Left lobe of liver (tissue), 2 donors: ENCODE data around the gene NOS1AP. TPM values are rescaled to one million over a fixed set of nuclear protein-coding genes. Genes with fewer than 3 reads are reported as not detected.

Experiments
- ATAC-seq: fragments of 200-7000 bp; cut with Tn5 transposase; one replicate; pipeline ENCODE4 v1.9.1; 2020; ENCODE audit warnings: mild to moderate bottlenecking, moderate library complexity
- DNase-seq: peaks from one replicate; pipeline ENCODE4 v3.0.0-alpha.2; 2020; ENCODE audit warnings: low spot score
- total RNA-seq: library from RNA; stranded (reverse); gene quantifications from one replicate; pipeline ENCODE4 v1.2.1, GENCODE V29; 2021
- donor health status: DM: no; HTN: no; CAD: no; lungs with moderate emphysema.
- donor health status: DM: no; HTN: yes; CAD: no.

Gene NOS1AP
- total RNA-seq, 1 donor from 2014 or later: 17.4 TPM

DNA sequence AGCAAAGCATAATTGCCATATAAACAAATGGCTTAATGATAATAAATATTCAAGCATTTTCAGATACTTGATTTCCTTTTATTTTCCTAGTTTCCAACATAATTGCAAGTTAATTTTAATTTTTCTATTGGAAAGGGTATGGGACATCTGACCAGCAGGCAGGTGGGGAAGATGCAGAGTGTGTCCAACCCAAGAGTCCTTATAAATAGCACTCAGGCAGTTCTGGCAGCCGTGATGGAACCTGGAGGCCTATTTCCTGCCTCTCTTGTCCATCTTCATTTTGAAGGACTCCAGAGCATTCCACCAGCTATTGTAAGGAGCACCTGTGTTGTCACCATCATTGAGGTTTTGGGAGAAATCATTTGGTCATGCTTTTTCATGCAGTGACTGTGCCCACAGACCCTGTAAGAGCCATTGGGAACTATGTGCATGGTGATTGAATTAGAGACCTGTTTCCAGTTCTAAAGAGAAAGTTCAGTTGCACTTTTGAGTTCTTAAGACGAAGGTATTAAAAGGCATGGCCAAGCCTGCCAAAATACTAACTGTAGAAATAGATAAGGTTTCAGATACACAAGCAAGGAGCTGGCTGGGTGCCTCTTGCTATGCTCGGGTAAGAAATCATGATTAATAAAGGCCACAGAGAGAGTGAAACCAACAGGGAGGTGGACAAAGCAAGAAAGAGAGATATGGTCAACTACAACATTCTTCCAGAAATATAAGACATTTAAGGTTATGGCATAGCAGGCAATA, 214.9 kb downstream of the NOS1AP start:
- DNase-seq: no peak
- ATAC-seq: no peak

DNA sequence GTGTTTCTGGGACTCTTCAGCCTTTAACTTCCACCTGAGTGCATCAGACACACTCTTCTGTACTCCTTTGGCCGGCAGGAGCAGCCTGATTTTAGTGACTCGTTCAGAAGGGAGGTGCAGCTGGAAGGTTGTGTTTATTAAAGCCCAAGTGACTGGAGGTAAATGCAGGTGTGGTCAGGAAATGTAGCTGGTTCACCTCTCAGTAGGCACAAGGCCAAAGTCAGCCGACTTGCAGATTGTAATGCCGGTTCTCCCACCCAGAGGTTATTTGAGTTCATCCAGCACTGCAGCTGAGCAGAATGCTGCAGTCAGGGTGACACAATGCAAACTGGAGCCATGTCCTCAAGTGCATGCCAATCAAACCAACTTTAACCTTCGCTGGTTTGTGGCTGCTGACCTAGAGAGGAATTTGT, 215.7 kb downstream of the NOS1AP start:
- ATAC-seq (peak; percentile 67), DNase-seq (peak; percentile 66)

DNA sequence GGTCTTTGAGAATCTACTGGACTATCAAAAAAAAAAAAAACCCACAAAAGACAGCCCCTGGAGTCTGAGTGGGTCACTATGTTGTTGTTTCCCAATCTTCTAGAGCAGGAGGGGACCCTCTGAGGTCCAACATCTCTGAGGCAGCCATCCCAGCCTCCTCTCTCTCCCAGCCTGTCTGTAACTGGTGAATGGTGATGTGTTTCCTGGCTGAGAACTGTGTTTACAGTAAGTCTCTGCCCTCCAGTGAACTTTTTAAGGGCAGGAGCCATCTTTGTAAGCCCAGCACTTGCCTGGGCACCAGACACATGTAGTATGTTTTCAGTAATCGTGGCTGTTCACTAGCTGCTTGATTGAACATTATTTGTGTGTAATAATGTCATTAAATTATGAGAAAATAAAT, 221.5 kb downstream of the NOS1AP start:
- ATAC-seq: peak; percentile 33

DNA sequence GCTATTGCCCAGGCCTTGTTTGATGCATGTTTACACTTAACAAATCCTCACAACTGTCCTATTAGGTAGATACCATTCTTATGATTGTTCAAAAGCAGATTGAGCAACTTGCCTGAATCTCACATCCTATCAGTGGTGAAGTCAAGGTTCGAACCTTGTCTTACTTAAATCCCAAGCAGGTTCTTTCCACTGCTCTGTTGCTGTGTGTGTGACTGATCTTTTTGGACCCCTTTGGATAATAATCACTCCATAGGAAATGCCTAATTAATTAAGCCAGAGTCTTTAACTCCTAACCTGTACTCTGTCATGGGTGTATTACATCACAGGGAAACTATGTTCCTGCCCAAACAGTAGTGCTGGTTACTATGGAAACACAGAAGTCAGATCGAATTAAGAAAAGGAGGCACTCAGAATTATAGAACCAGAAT, 222.9 kb downstream of the NOS1AP start:
- DNase-seq: no peak
- peak; percentile 19 for ATAC-seq

More for the DNA sequence above, 221.5 kb downstream of the NOS1AP start:
- DNase-seq: no peak

DNA sequence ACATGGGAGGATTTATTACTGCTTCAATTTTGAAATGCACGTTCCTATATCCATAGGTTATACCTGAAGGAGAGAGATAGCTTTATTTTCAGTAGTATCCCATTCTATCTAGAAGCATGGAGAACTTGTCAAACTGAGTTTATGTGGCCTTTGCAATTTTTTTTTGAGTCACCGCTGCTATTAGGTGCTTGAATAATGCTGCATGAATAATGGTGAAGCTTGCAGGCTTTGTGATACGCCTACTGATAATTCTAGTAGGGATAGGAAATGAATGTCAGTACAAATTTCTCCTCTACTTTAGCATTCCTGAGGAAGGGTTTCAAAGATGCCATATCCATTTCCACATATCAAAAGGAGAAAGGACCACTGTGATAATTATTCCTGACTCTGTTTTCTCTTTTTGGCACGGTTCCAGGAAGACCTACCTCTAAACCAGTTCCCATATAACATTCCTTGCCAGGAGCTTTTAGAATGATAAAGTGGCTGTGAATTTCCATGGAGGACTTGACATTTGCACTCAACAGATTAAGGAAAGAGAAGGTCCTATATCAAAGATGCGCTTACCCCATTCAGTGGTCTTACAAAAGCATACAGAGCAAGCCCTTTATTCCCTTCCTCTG, 223.7 kb downstream of the NOS1AP start:
- ATAC-seq (no peak), DNase-seq (no peak)

DNA sequence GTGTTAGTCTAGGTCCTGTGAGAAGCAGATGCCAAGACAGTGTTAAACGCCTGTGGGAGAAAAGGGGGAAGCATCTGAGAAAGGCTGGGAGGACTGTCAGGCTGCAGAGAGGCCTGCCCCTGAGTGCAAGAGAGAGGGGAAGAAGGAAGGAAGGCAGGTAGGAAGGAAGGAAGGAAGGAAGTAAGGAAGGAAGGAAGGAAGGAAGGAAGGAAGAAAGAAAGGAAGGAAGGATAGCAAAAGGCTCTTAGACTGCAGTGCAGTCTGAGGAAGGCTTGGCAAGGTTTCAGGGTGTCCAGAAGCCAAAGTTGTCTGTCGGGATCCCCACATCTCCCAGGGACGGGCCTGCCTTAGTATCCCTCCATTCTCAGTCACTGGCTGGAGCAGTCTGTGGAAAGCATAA, 224.5 kb downstream of the NOS1AP start:
- DNase-seq (no peak), ATAC-seq (no peak)

DNA sequence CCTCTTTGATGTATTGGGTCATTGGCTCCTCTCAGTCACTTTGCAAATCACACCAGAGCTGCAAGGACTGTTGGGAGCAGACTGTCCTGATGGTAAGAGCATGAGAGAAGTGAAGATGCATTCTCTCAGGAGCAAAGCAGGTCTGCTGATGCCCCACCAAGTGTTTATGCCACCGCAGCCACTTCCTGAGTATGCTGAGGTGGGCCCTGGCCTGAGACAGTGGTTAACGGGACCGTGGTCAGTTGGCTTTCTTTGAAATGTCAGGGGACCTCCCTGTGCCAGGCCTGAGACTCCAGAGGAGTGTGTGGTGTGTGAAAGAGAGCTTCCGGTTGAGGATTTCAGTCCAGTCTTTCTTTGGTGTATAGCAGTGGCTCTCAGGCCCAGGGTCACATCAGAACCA, 227.7 kb downstream of the NOS1AP start:
- ATAC-seq (no peak), DNase-seq (no peak)

DNA sequence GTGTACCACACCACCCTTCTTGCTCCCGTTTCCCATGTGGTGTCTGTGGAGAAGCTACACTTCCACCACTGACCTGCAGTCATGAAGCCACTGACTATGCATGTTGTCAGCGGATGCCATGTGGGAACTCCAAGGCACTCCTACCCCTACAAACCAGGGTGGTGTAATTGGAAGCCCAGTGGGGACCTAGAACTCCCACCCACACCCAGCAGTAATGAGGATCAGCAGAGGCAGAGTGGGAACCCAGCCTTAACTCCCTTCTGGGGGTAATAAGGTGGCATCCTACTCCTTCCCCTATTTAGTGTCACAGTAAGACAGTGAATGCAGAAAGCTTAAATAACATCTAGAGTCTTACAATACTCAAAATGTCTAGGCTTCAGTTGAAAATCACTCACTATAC, 228.8 kb downstream of the NOS1AP start:
- DNase-seq (no peak), ATAC-seq (no peak)

DNA sequence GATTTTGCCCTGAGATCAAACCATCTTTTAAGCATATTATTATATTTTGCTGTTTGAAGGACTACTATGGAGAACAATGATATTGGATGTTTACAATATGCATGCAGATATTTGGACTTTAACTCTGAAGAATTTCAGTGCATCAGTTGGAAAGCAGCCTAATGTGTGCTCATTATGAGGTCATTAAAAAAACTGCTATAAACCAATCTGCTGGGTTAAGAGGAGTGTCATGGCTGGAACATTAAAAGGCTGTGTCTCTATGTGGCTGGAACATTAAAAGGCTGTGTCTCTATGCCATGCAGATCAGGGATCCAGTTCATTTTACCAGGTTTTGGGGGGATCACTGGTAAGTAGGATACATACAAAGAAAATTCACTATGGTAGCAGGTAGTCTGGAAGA, 229.5 kb downstream of the NOS1AP start:
- DNase-seq (no peak), ATAC-seq (no peak)

DNA sequence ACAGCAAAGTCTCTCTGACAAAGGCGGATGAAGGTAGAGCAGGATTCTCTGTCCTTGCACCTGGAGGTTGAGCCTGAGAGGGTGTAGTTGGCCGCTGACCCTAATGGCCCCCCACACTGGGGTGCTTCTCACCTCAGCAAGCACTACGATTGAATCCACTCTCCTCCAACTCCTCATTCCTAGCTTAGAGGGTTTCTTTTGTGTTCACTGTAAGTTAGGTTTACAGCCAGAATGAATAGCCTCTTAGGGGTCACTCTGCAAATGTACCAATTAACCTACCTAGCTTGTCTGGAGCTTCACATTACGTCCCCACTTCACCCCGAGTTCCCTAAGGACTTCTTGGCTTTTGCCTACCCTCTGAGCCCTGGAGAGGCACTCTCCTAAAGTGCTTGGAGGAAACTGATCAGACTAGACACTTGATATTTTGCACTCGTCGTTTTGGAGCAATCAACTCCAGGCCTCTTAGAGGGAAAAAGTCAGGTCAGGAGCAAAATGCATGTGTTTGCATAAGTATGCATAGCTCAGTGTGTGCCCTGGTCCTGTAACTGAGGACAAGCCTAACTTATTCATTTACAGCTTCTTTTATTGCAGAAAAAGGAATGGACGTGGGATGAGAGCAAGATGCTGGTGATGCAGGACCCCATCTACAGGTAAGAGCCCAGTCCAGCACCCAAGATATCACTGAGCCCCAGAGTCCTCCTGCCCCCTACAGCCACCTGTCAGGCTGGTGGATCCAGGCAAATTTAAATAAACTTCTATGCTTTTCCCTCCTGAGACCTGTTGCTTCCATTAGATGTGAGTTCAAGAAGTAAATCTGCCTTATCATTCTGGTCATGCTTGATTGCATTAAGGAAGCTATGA, 230.8 kb downstream of the NOS1AP start:
- ATAC-seq (no peak), DNase-seq (no peak)

DNA sequence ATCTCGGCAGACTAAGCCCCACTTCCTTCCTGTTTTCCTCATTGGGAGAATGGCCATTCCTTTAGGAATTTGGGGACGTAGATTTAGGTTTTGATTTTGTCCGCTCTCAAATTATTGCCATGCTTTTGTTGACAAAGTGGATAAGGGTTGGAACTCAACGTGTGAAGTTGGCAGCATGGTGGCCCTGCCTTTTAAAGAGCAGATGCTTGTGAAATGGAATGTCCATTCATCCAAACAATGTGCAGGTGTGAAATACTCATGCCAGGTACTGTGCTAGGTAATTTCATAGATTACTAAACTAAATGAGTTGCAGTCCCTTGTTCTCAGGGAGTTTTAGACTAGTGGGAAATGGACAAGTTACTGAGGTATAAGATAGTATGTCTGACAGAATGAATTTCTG, 232.2 kb downstream of the NOS1AP start:
- no peak for ATAC-seq
- no peak for DNase-seq

DNA sequence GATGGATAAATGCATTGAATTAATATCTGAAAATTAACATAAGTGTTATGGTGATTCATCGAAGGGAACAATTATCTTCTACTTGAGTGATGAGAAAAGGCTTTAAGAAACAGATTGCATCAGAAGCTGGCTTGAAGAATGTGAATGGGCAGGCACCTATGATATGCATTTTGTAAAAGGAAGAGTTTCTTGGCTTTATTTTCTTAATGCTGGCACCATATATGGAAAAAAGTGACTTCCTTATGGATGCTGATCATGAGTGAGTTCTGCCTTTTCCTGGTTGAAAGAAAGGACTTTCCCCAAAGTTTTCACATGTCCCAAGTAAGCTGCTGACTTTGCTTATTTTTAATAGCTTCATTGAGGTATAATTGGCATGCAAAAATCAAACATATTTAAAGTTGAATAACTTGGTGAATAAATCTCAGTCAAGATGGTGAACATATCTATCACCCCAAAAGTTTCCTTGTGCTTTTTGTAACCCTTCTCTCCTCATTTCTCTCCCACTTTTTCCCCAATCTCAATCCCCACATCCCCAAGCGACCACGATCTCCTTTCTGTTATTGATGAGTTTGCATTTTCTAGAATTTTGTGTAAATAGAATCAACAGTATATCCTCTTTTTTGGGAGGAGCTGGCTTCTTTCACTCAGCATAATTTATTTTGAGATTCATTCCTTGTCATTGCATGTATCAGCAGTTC, 233.0 kb downstream of the NOS1AP start:
- ATAC-seq (no peak), DNase-seq (no peak)

DNA sequence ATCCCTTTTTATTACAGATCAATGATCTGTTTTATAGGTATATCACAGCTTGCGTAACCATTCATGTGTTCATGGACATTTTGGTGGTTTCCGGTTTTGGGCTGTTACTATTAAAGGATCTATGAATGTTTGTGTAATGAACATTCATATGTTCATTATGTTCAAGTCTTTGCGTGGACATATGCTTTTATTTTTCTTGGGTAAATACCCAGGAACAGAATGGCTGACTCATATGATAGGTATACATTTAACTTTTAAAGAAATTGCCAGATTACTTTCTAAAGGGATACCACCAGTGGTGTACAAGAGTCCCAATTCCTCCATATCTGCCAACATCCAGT, 233.5 kb downstream of the NOS1AP start:
- ATAC-seq (no peak), DNase-seq (no peak)

DNA sequence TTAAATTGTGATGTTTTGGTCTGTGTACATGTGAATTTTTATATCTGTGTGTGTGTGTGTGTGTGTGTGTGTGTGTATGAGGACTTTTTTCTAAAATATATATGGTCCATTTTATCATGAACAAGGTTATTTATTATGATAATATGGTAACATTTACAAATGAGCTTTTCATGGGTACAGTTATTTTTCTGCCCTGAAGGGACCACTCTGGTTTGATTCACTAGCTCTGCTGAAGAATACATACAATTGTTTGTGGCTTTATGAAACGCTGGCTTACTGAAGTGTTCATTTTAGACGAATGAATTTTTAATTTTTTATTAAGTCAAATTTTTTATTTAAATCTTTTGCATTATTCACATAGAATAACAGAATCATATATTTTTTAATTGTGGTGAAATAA, 235.2 kb downstream of the NOS1AP start:
- DNase-seq (no peak), ATAC-seq (no peak)

DNA sequence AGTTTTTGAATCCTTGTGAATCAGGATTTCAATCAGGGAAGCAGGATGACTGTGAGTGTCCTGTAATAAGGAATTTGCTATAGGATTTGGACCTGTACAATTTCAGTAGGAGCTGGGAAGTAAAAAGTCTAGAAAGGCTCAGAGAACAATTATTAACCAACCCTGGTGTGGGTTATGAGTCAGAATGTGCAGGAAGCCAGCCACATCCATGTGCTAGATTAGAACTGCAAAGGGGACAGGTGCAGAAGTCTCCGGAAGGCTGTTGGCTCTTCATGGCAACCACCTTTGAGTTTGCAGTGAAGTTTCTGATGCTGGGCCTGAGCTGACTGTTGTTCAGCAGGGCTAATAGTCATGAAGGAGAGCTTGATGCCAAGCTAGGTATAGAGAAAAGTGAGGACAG, 236.5 kb downstream of the NOS1AP start:
- no peak for DNase-seq

DNA sequence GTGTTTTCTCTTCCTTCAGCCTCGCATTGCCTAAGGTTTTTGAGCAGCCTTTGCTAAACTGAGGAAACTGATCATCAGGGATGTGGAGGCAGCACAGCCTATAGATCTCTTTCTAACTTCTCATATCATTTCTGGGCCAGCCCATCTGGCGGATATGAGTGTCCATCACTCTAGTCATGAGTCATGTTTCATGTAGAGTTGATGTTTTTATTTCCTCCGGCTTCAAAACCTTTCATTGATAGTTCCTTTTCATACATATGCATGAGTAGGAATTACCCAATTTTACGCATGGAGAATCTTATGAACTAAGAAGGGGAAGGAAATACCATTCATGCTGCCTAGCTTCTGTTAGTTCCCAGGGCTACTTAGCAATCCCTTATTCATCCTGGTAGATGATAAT, 240.8 kb downstream of the NOS1AP start:
- ATAC-seq (no peak), DNase-seq (no peak)

More for the DNA sequence above, 236.5 kb downstream of the NOS1AP start:
- peak; percentile 83 for ATAC-seq

DNA sequence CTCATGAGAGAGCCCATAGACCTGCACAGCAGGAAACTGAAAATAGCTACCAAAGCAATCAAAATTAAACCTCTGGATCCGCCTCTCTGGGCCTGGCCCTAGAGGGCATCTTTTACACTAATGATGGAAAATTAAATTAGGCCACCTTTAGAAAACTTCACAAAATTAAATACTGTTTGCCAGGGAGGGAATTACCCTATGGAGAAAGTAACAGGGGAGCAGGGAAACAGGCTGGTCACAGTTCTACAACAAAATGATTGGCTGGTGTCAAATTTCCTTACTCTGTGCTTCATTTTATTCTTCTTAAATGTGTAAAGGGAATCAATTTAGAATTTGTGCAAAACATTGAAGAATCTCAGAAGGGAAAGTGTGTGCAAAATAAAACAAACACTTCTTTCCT, 244.7 kb downstream of the NOS1AP start:
- DNase-seq: no peak
- no peak for ATAC-seq

DNA sequence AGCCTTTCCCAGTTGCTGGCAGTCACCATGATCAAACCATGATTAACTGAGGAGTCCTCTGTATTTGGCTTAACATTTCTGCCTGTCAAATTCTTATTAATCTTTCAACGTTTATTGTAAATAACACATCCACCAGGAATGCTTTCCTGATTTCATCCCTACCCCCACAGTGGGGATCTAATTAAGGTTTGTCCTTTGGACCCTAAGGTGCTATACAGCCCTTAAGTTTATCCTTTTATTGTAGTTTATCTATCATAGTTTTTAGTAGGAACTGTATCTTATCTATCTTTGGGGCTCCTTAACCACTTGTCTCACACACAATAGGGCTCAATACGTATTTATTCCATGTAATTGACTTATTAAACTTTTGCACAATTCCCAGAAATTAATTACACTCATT, 246.2 kb downstream of the NOS1AP start:
- DNase-seq (no peak), ATAC-seq (no peak)

DNA sequence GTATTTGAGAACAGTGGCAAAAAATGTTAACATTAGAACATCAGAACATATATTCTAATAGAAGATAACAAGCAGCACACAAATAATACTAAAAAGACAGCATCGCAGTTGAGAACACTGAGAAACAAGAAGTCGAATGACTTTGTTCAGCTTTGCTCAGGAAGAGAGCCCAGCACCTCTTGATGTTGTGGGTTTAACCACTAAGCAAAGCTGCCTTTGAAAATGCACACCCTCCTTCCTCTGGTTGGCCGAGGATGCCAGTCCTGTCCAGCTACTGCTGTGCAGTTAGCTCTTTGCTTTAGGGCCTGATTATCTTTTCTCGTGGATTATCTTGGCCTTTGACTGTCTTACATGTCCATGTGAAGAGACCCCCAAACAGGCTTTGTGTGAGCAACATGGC, 246.7 kb downstream of the NOS1AP start:
- ATAC-seq (no peak), DNase-seq (no peak)

DNA sequence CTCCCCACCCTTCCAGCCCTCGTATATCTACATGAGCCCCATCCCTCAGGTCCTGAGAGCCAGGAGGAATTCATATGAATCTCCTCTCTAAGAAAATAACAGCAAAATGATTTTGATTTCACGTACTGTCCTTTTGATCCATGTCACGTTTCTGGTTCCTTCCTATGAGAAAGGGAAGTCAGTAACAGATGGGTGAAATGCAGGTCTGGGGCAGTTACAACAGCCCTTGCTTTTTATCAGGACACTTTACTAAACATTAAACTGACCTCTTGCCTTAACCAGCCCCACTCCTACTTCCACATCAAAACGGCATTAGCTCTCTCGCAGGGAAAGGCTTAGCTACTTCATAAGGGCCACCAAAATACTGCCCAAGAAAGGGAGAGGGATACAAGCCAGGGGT, 248.1 kb downstream of the NOS1AP start:
- ATAC-seq (peak; percentile 71), DNase-seq (no peak)

DNA sequence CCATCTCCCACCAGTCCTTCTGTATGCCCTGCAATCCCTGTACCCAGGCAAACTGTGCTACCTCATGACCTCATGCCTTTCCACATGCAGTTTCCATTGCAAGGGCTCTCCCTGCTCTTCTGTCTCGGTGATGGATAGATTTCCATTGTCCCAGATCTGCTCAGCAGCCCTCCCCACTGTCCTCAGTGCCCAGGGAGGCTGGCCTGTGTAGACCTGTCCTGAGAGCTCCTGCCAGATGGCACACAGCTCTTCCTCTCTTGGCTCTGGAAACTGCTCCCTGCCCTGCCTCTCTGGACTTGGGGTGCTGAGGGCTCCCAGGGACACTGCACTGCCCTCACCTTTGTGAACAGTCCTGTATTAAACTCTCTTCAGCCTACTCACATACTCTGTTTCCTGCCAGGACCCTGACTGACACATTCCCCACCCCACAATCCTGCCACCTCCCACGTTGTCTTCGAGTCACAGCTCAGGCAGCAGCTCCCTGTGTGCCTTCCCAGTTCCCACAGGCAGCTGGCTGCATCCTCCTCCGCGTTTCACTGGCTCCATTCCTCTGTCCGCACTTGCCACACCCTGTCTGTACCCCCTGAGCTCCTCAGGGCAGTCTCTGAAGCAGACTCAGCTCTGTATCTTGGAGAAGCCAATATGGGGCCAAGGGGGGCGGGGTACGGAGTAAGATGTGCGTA, 250.1 kb downstream of the NOS1AP start:
- DNase-seq (no peak), ATAC-seq (peak; percentile 59)
